KMS-11 (cell line): Measurements from ENCODE around the gene TNFAIP1.

ENCODE experiments used
- H2AFZ ChIP-seq: fragments of 200-600 bp; sonication (generic); 2 replicates; pipeline ENCODE4 v1.6.1; 2016; ENCODE audit warnings: antibody characterized with exemption, mixed run types, low read depth
- H3K27ac ChIP-seq: fragments of 200-600 bp; sonication (generic); 2 replicates; pipeline ENCODE4 v1.6.1; 2016; ENCODE audit warnings: mild to moderate bottlenecking, mixed run types
- H3K27me3 ChIP-seq: fragments of 200-600 bp; sonication (generic); 2 replicates; pipeline ENCODE4 v1.6.1; 2017; ENCODE audit warnings: mild to moderate bottlenecking, low read depth, mixed run types, moderate library complexity; ENCODE audit not compliant: insufficient read depth
- H3K36me3 ChIP-seq: fragments of 200-600 bp; sonication (generic); 2 replicates; pipeline ENCODE4 v1.6.1; 2017; ENCODE audit warnings: mild to moderate bottlenecking, mixed run types; ENCODE audit not compliant: insufficient read depth
- H3K4me1 ChIP-seq: fragments of 200-600 bp; sonication (generic); 2 replicates; pipeline ENCODE4 v1.6.1; 2016; ENCODE audit warnings: mild to moderate bottlenecking, low read depth, mixed run types; ENCODE audit not compliant: poor library complexity, severe bottlenecking
- H3K4me2 ChIP-seq: fragments of 200-600 bp; sonication (generic); 2 replicates; pipeline ENCODE4 v1.7.0; 2016; ENCODE audit warnings: mild to moderate bottlenecking, mixed run types
- H3K4me3 ChIP-seq: fragments of 200-600 bp; sonication (generic); IDR thresholded peaks from 2 replicates; pipeline ENCODE4 v1.6.1; 2017; ENCODE audit warnings: low read depth, low read length, mixed read lengths; ENCODE audit not compliant: insufficient read depth
- H3K79me2 ChIP-seq: fragments of 200-600 bp; sonication (generic); 2 replicates; pipeline ENCODE4 v1.6.1; 2016; ENCODE audit warnings: low read depth, mixed run types; ENCODE audit not compliant: insufficient read depth
- H3K9ac ChIP-seq: fragments of 200-600 bp; sonication (generic); 2 replicates; pipeline ENCODE4 v1.6.1; 2016; ENCODE audit warnings: mild to moderate bottlenecking, mixed run types
- H4K20me1 ChIP-seq: fragments of 200-600 bp; sonication (generic); 2 replicates; pipeline ENCODE4 v1.6.1; 2016; ENCODE audit warnings: mild to moderate bottlenecking, mixed run types; ENCODE audit not compliant: insufficient read depth
- TF ChIP-seq, protein P1 (sequence below): fragments of 200-600 bp; sonication (generic); conservative IDR thresholded peaks from 2 replicates; pipeline ENCODE4 v1.6.1; 2017; ENCODE audit warnings: low read depth, mild to moderate bottlenecking, antibody characterized with exemption, low read length, moderate library complexity, mixed read lengths

TNFAIP1 gene

DNA sequence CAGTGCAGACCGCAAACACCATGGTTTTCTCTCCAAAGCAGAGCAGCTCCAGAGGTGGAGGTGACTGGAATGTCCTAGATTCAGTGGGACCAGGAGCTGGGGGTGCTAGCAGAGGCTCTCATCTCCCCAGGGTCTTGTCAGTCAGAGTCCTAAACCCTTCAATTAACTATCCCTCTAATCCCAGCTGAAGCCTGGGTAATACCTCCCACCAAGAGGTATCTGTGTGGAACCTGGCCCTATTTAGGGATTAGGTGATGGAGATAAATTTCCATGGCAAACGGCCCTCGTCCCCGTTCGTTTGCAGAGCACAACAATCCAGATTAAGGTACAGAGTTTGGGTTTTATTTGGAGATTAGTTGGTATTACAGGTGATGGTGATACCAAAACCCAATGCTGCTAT lies 27.6 kb downstream of the TNFAIP1 start:
- H4K20me1 ChIP-seq: no peaks in the 10 kb centered on the region

DNA sequence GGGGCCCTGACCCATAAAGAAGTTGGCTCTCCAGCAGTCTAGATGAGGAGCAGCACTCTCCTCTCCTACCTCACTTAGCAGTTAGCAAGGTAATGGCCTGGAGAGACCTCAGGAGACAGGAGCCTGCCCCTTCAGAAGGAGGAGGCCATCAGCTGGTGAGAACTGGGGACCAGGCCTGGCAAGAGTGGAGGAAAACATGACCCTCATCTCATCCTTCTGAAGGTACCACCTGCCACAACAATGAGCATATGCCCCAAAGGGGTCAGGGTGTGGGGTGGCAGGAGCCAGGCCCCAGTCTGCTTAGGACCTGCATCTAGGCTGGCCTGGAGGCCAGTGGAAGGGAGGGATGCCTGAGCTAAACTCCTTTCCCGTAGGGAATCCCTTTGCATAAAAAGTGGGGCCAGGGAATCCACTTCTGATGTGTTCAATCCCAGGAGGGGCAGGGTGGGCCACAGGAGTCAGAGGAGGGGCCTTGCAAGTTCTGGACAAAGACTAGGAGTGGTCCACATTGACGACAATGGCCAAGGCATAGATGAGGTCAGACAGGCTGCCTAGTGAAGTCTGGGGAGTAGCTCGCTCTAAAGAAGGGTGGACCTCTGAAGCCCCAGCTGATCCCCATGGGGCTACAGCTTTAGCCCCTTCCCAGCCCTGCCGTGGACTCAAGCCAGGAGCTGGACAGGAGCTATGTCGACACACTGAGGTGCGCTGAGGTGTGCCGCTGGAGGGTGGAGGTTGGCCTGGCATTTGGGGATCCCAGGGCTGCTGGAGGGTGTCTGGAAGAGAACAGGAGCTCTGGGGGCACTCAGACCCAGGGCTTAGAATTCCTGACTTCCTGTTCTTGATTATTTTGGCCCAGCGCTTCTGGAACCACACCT lies 28.5 kb downstream of the TNFAIP1 start:
- Histone ChIP-seq H3K79me2 (no peaks in the 10 kb centered on the region), H3K4me3 (no peak overlapping the region), H3K27ac (no peak overlapping the region), H3K4me2 (no peak overlapping the region), H3K4me1 (no peaks in the 10 kb centered on the region), H3K9ac (no peak overlapping the region), H3K27me3 (no peaks in the 10 kb centered on the region), H3K36me3 (no peaks in the 10 kb centered on the region), H2AFZ (no peak overlapping the region), H4K20me1 (no peaks in the 10 kb centered on the region)
- TF ChIP-seq, protein P1, sequence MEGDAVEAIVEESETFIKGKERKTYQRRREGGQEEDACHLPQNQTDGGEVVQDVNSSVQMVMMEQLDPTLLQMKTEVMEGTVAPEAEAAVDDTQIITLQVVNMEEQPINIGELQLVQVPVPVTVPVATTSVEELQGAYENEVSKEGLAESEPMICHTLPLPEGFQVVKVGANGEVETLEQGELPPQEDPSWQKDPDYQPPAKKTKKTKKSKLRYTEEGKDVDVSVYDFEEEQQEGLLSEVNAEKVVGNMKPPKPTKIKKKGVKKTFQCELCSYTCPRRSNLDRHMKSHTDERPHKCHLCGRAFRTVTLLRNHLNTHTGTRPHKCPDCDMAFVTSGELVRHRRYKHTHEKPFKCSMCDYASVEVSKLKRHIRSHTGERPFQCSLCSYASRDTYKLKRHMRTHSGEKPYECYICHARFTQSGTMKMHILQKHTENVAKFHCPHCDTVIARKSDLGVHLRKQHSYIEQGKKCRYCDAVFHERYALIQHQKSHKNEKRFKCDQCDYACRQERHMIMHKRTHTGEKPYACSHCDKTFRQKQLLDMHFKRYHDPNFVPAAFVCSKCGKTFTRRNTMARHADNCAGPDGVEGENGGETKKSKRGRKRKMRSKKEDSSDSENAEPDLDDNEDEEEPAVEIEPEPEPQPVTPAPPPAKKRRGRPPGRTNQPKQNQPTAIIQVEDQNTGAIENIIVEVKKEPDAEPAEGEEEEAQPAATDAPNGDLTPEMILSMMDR: no peak

More for the DNA sequence above, 27.6 kb downstream of the TNFAIP1 start:
- H2AFZ ChIP-seq: no peak overlapping the region
- H3K4me2 ChIP-seq: no peak overlapping the region
- H3K4me3 ChIP-seq: no peak overlapping the region
- H3K27me3 ChIP-seq: no peaks in the 10 kb centered on the region
- H3K27ac ChIP-seq: no peak overlapping the region
- no peaks in the 10 kb centered on the region for H3K36me3 ChIP-seq
- peaks cover 8% of the 10 kb centered on the region for H3K79me2 ChIP-seq
- TF ChIP-seq, protein P1: no peak
- peaks cover 8% of the 10 kb centered on the region for H3K4me1 ChIP-seq
- H3K9ac ChIP-seq: no peak overlapping the region

DNA sequence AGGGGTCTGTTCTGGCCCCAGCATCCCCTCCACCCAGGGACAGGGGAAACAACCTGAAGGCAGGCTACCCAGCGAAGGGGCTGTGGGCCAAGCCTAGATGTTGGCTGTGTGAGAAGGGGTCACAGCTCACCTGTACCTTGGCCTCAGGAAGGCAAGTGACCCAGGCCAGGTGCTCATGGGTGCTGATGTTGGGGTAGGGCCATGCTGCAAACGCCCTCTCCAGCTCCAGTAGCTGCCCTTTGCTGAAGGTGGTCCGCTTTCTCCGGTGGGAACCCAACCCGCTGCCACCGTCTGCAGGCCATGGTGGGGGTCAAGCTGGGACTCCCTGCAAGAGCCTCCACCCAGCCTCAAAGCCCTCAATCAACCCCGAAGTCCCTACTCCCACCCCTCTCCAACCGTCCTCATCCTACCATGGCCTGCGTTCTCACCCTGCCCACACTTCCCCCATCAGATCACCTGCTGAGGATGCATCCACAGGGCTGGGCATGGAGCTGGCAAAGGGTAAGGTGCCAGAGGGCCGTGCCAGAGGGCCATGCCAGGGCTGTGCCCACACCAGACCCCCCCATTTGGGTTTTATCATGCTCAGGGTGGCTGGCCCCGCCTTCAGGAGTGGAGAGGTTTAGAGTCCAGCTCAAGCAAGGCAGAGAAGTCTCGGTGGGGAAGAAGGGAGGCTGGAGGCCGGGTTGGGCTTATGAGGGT lies 29.3 kb downstream of the TNFAIP1 start, which contains the start of gene SEBOX:
Gene SEBOX, minus strand, starts transcription at position 535 of the 699 bp plus-strand sequence. Its CDS starts 48 bp downstream, at position 487.
- H3K27ac ChIP-seq: no peak within 1 kb of the TSS
- TF ChIP-seq, protein P1: no peak
- H4K20me1 ChIP-seq: no peaks in the 10 kb centered on the region
- H3K79me2 ChIP-seq: no peaks in the 10 kb centered on the region
- H3K4me3 ChIP-seq: no peak within 1 kb of the TSS
- H3K4me1 ChIP-seq: no peaks in the 10 kb centered on the region
- no peaks in the 10 kb centered on the region for H3K36me3 ChIP-seq
- no peak within 1 kb of the TSS for H3K4me2 ChIP-seq
- H2AFZ ChIP-seq: no peak within 1 kb of the TSS
- no peaks in the 10 kb centered on the region for H3K27me3 ChIP-seq
- H3K9ac ChIP-seq: no peak within 1 kb of the TSS

DNA sequence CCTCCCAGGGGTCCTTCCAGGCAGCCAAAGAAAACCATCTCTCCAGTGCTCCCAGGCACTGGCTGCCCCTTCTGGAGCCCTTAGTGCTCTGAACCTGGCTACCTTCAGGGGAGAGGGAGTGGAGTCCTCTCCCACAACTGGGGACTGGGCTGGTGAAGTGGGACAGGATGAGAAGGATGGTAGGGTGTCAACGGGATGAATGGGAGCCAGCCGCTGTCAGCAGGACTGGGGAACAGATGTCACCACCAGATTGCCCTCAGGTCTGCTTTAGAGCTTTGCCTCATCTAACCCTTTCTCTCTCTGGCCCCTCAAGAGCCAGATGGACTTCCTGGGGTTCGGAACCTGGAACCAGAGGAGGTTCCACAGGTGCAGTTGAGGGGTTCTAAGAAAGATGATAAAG lies 29.9 kb downstream of the TNFAIP1 start:
- H3K9ac ChIP-seq: no peak overlapping the region
- H3K79me2 ChIP-seq: no peaks in the 10 kb centered on the region
- H3K4me2 ChIP-seq: no peak overlapping the region
- TF ChIP-seq, protein P1: no peak
- H2AFZ ChIP-seq: no peak overlapping the region
- no peak overlapping the region for H3K27ac ChIP-seq
- H3K27me3 ChIP-seq: no peaks in the 10 kb centered on the region
- no peaks in the 10 kb centered on the region for H4K20me1 ChIP-seq
- no peaks in the 10 kb centered on the region for H3K36me3 ChIP-seq
- no peaks in the 10 kb centered on the region for H3K4me1 ChIP-seq
- H3K4me3 ChIP-seq: no peak overlapping the region
